HepG2 (cell line): ENCODE results near the gene RPUSD2. TPM values are rescaled to one million over a fixed set of nuclear protein-coding genes. Genes with fewer than 3 reads are reported as not detected.

ENCODE experiments used
- ASH2L ChIP-seq: fragments of 300-600, 200-600 bp; sonication (generic); IDR thresholded peaks from 2 replicates; pipeline ENCODE4 v1.7.0; 2017; ENCODE audit warnings: low read depth, mild to moderate bottlenecking, moderate library complexity, mixed read lengths, low read length; ENCODE audit not compliant: insufficient read length
- HBP1 ChIP-seq: IDR thresholded peaks from 2 replicates; pipeline ENCODE4 v1.6.1; 2016; ENCODE audit warnings: low read depth, control low read depth
- KIAA2018 ChIP-seq: sonication (generic); formaldehyde crosslinking; IDR thresholded peaks from 2 replicates; pipeline ENCODE4 v1.5.0; 2020; ENCODE audit warnings: mild to moderate bottlenecking, missing genetic modification reagents, borderline replicate concordance
- MYC ChIP-seq: sonication (generic); formaldehyde crosslinking; IDR thresholded peaks from 2 replicates; pipeline ENCODE4 v1.9.0; 2021; ENCODE audit warnings: missing genetic modification reagents, borderline replicate concordance
- NCOA1 ChIP-seq: sonication (generic); formaldehyde crosslinking; IDR thresholded peaks from 2 replicates; pipeline ENCODE4 v1.9.0; 2021; ENCODE audit warnings: missing genetic modification reagents
- PLSCR1 ChIP-seq: sonication (generic); formaldehyde crosslinking; IDR thresholded peaks from 2 replicates; pipeline ENCODE4 v1.5.0; 2020; ENCODE audit warnings: missing genetic modification reagents, mild to moderate bottlenecking, borderline replicate concordance
- TFDP1 ChIP-seq: IDR thresholded peaks from 2 replicates; pipeline ENCODE4 v1.6.1; 2016; ENCODE audit warnings: missing compliant biosample characterization, missing genetic modification reagents, borderline replicate concordance
- ZFP90 ChIP-seq: sonication (generic); formaldehyde crosslinking; IDR thresholded peaks from 2 replicates; pipeline ENCODE4 v1.8.0; 2022; ENCODE audit warnings: missing genetic modification reagents, mild to moderate bottlenecking, inconsistent platforms, borderline replicate concordance
- ZNF383 ChIP-seq: sonication (generic); formaldehyde crosslinking; IDR thresholded peaks from 2 replicates; pipeline ENCODE4 v1.4.0; 2020; ENCODE audit warnings: missing genetic modification reagents, mild to moderate bottlenecking, borderline replicate concordance
- ZNF777 ChIP-seq: sonication (generic); formaldehyde crosslinking; IDR thresholded peaks from 2 replicates; pipeline ENCODE4 v1.4.0; 2020; ENCODE audit warnings: missing genetic modification reagents
- ZXDC ChIP-seq: sonication (generic); formaldehyde crosslinking; IDR thresholded peaks from 2 replicates; pipeline ENCODE4 v1.5.0; 2020; ENCODE audit warnings: mild to moderate bottlenecking, missing genetic modification reagents
- polyA plus RNA-seq, 8 experiments: library from polyadenylated mRNA; depleted of rRNA in 3 of 8; stranded (reverse) in 7 of 8; unstranded in 1 of 8; fragments of >200 nt; fragmentation: Illumina TruSeq in 4 of 8; extraction: Trizol in 4 of 8; gene quantifications; 2 replicates each; pipeline versions ENCODE4 v1.2.1 to v1.2.3, GENCODE V29; 2011 to 2016; ENCODE audit warnings: low read depth in 4 of 8, missing spikeins in 1 of 8, mixed read lengths in 1 of 8; ENCODE audit not compliant: insufficient read depth in 1 of 8
- total RNA-seq, 5 experiments: library from RNA; depleted of rRNA; stranded (reverse); fragments of >200 nt; fragmentation: Illumina TruSeq; extraction: Trizol; gene quantifications; 2 replicates each; pipeline ENCODE4 v1.2.3, GENCODE V29; 2016; ENCODE audit warnings: low read depth in 1 of 5

RPUSD2 gene
- total and polyA plus RNA-seq, 2 of the 13 experiments (the other 11 are each of a cell fraction or from before 2014, with no cell fraction given) = 8.6 to 14.5 TPM

GRCh38 chr15:40564591-40565332 lies 4.3 kb upstream of the RPUSD2 start, which contains the start of gene CCDC32 (continued):
- TF ChIP-seq ASH2L (peak; percentile 74), MYC (CRISPR knock-in tag) (peak; percentile 48), ZNF383 (CRISPR knock-in tag) (no peak), ZFP90 (CRISPR knock-in tag) (no peak), HBP1 (CRISPR knock-in tag) (peak; percentile 51; the same call in 1 of the 2 replicates), PLSCR1 (CRISPR knock-in tag) (no peak), NCOA1 (no peak), TFDP1 (peak; percentile 54; the same call in 1 of the 2 replicates), ZXDC (CRISPR knock-in tag) (peak; percentile 74; the same call in 1 of the 2 replicates), ZNF777 (CRISPR knock-in tag) (0 out of 2 replicates have a peak, but pooled peaks have one; percentile 22), KIAA2018 (CRISPR knock-in tag) (no peak)
